ENCODE measurements around the gene HPGD.

DNA sequence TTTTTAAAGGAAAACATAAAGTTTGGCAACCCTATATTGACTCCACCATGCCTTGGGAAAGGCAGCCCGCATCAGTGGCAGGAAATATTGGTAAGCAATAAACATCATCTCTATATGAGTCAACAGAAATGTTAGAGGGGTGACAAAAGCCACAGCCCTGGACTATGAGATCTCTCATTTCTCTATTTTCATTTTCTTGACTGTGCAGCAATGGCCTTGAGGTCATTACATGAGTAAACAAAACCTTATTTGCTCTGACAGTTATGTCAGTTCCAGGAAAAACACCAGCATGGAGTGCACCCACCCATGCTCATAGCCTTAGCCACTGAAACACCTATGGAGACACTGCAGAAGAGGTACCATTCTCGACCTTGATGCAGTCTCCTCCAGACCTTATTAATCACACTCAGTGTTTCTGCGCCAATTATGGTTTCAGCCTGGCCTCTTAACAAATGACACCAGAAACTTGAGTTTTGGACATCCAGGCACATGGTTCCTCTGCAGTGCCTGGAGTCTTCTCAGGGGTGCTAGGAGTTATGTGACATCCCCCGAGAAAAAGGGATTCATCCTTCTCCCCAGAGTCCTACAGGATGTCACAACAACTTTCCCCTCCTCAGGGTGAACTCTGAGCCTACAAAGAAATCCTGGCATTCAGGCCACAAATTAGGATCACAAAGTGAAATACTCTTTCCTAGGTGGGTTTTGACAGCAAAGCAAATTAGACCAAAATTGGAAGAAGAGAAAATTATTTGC, 16.0 kb upstream of the HPGD start:
- TF ChIP-seq, protein P1, sequence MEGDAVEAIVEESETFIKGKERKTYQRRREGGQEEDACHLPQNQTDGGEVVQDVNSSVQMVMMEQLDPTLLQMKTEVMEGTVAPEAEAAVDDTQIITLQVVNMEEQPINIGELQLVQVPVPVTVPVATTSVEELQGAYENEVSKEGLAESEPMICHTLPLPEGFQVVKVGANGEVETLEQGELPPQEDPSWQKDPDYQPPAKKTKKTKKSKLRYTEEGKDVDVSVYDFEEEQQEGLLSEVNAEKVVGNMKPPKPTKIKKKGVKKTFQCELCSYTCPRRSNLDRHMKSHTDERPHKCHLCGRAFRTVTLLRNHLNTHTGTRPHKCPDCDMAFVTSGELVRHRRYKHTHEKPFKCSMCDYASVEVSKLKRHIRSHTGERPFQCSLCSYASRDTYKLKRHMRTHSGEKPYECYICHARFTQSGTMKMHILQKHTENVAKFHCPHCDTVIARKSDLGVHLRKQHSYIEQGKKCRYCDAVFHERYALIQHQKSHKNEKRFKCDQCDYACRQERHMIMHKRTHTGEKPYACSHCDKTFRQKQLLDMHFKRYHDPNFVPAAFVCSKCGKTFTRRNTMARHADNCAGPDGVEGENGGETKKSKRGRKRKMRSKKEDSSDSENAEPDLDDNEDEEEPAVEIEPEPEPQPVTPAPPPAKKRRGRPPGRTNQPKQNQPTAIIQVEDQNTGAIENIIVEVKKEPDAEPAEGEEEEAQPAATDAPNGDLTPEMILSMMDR (IDR thresholded peaks at IDR 0.05): no peak
- TF ChIP-seq POLR2A (IDR thresholded peaks at IDR 0.05): no peak
